Measurements from ENCODE around the gene COL5A1. TPM values are rescaled to one million over a fixed set of nuclear protein-coding genes. Genes with fewer than 3 reads are reported as not detected.

COL5A1 gene
- total RNA-seq, 6 experiments from 2014 or later: 196 to 308 (median 225) TPM

- Mint-ChIP-seq H3K9me3 (no peaks in the 10 kb centered on the region; the same call in 1 of the 2 replicates), H3K4me3 (no peak overlapping the region), H3K36me3 (ENCODE audit: low read depth) (peaks cover 32% of the 10 kb centered on the region), H3K27me3 (ENCODE audit: insufficient read depth) (peaks cover 12% of the 10 kb centered on the region), H3K27ac (peak overlapping the region; percentile 95), H3K4me1 (ENCODE audit: low read depth) (peaks cover 59% of the 10 kb centered on the region)
- no peak for TF ChIP-seq CTCF (IDR thresholded peaks at IDR 0.05)
- DNase-seq: no peak
Measured at GRCh38 chr9:134659688-134660131, 18.1 kb downstream of the COL5A1 start.

- TF ChIP-seq CTCF (IDR thresholded peaks at IDR 0.05): peak; percentile 92
- Mint-ChIP-seq H3K4me1 (ENCODE audit: low read depth) (peaks cover 64% of the 10 kb centered on the region), H3K4me3 (peak overlapping the region; percentile 87), H3K9me3 (no peaks in the 10 kb centered on the region; the same call in 1 of the 2 replicates), H3K36me3 (ENCODE audit: low read depth) (peaks cover 36% of the 10 kb centered on the region), H3K27me3 (ENCODE audit: insufficient read depth) (peaks cover 12% of the 10 kb centered on the region), H3K27ac (peak overlapping the region; percentile 95)
- no peak for DNase-seq
Measured at GRCh38 chr9:134660407-134660806, 18.8 kb downstream of the COL5A1 start.

GRCh38 chr9:134661299-134661698 is 19.7 kb downstream of the COL5A1 start:
- no peak for TF ChIP-seq CTCF (IDR thresholded peaks at IDR 0.05)
- no peak for DNase-seq
- Mint-ChIP-seq H3K27me3 (ENCODE audit: insufficient read depth) (peaks cover 12% of the 10 kb centered on the region), H3K9me3 (no peaks in the 10 kb centered on the region; the same call in 1 of the 2 replicates), H3K4me1 (ENCODE audit: low read depth) (peaks cover 69% of the 10 kb centered on the region), H3K36me3 (ENCODE audit: low read depth) (peaks cover 37% of the 10 kb centered on the region), H3K27ac (peak overlapping the region; percentile 95), H3K4me3 (peak overlapping the region; percentile 87)

GRCh38 chr9:134661791-134662142 is 20.2 kb downstream of the COL5A1 start:
- Mint-ChIP-seq H3K36me3 (ENCODE audit: low read depth) (peaks cover 42% of the 10 kb centered on the region), H3K4me3 (peak overlapping the region; percentile 87), H3K9me3 (no peaks in the 10 kb centered on the region; the same call in 1 of the 2 replicates), H3K4me1 (ENCODE audit: low read depth) (peaks cover 70% of the 10 kb centered on the region), H3K27ac (peak overlapping the region; percentile 95), H3K27me3 (ENCODE audit: insufficient read depth) (peaks cover 12% of the 10 kb centered on the region)
- no peak for TF ChIP-seq CTCF (IDR thresholded peaks at IDR 0.05)
- peak; percentile 93 for DNase-seq

- TF ChIP-seq CTCF (IDR thresholded peaks at IDR 0.05): no peak
- Mint-ChIP-seq H3K27me3 (ENCODE audit: insufficient read depth) (peaks cover 12% of the 10 kb centered on the region), H3K4me1 (ENCODE audit: low read depth) (peaks cover 75% of the 10 kb centered on the region), H3K27ac (peak overlapping the region; percentile 95), H3K36me3 (ENCODE audit: low read depth) (peaks cover 47% of the 10 kb centered on the region), H3K4me3 (peak overlapping the region; percentile 87), H3K9me3 (no peaks in the 10 kb centered on the region; the same call in 1 of the 2 replicates)
- DNase-seq: peak; percentile 96
Measured at GRCh38 chr9:134662143-134662876, 20.7 kb downstream of the COL5A1 start.
